ENCODE results near the gene SREBF1.
"Not testable (repeated sequence)": the region's sequence is repeated elsewhere in the genome, so short reads cannot be mapped to it uniquely, and the experiment has no call there.

Gene SREBF1

GRCh38 chr17:17810084-17810894 is 26.5 kb downstream of the SREBF1 start:
- no peak for DNase-seq

- DNase-seq, result no peak
Observed at GRCh38 chr17:17809531-17810083, 27.2 kb downstream of the SREBF1 start.

DNA sequence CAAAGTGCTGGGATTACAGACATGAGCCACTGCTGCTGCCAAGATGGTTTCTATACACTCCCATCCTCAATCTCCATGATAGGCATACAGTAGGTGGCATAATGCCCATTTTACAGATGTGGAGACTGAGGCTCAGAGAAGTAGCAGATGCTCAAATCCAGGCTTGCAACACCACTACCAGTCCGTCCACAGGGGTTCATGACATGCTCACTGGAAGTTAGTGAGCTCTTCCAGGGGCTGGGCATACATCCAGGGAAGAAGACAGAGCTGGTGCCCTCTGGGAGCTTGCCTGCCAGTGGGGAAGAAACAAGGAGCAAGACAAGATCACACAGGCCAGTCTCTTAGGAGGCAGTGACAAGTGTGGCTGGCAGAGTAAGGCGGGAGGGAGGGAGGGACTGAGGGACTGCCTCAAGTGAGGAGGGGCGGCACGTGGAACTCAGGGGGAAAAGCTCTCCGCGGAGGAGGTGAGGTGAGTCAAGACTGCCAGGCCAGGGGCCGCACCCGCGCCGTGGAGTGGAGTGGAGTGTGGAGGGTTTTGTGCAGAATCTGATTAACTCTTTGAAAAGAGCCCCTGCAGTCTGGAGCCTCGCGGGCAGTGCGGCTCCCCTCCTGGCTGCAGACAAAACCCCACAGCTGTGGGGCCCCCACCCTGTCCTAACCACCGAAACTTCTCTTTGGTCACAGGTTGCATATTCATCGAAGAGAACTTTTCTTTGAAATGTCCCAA is 27.9 kb downstream of the SREBF1 start:
- no peak for DNase-seq

- DNase-seq, result not testable (repeated sequence)
Observed at GRCh38 chr17:17808200-17808599, 28.6 kb downstream of the SREBF1 start.

DNA sequence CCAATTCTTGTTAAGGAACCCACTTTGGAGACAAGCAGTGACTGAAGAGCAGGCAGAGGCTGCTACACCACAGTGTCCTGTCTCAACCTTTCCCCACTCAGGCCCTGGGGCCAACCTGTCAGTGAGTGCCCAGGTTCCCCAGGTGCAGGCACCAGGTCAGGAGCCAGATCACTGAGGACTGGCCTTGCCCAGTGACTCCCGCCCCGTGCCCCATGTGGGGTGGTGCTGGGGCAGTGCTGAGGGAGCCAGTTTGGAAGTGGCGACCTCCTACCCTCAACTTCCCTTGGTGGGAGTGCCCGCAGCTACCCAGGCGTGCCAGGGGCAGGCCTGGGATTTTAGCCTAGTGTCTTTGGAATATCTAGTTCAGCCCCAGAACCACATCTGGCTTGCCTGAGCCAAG is 29.3 kb downstream of the SREBF1 start:
- no peak for DNase-seq

- DNase-seq, result no peak
Observed at GRCh38 chr17:17806611-17807274, 30.0 kb downstream of the SREBF1 start.

GRCh38 chr17:17806035-17806434 is 30.8 kb downstream of the SREBF1 start:
- no peak for DNase-seq

GRCh38 chr17:17805575-17805974 is 31.2 kb downstream of the SREBF1 start:
- no peak for DNase-seq

- DNase-seq, result no peak
Observed at GRCh38 chr17:17804007-17804406, 32.8 kb downstream of the SREBF1 start.

DNA sequence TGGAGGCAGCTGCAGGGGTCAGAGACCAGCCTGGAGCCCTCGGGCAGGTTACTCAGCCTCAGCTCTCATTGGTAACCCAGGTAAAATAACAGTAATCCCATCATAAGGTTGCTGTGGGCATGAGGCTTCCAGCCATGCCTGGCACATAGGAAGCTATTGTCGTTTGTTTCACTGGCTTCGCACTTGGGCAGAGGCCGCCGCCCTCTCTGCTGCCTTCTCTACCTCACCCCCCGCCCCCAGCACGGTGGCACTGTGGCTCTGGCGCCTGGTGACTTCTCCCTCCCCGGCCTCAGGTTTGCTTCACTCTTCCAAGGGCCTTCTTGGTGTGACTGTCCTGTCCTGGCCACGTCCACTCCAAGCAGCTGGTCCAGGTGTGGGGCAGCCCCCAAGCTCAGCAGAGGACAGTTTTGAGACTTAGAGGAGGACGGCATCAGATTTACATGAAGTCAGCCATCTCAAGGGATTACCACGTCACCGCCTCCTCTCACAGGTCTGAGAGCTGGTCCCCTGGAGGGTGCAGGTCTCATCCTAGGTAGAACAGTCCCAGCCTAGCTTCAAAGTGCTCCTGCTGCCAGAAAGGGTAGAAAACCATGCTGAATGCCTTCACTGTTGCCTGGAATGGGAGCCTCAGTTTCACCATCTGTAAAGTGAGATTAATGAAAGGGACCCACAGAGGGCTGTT is 34.8 kb downstream of the SREBF1 start:
- DNase-seq, result no peak

DNA sequence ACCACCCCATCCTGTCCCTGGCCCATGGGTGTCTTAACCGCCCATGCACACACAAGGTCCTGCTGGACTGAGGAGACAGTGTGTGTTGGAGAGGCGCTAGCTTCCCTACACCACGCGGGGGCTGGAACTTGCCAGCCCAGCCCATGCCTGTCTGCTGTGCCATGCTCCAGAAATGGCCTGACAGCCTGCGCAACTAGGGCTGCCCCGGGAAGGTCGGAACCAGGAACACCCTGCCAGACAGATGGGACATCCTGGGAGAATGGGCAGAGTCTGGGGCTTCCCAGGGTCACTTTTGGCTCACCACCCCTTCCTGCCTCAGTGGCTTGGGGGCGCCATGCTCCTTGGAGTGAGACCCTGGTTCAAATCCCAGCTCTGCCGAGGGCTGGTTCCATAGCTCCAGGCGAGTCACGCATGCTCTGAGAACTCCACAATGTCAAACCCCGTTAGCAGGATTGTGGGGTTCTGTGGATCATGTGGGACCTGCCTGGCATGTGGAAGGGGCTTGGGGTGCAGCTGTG is 36.2 kb downstream of the SREBF1 start:
- DNase-seq, result no peak

DNA sequence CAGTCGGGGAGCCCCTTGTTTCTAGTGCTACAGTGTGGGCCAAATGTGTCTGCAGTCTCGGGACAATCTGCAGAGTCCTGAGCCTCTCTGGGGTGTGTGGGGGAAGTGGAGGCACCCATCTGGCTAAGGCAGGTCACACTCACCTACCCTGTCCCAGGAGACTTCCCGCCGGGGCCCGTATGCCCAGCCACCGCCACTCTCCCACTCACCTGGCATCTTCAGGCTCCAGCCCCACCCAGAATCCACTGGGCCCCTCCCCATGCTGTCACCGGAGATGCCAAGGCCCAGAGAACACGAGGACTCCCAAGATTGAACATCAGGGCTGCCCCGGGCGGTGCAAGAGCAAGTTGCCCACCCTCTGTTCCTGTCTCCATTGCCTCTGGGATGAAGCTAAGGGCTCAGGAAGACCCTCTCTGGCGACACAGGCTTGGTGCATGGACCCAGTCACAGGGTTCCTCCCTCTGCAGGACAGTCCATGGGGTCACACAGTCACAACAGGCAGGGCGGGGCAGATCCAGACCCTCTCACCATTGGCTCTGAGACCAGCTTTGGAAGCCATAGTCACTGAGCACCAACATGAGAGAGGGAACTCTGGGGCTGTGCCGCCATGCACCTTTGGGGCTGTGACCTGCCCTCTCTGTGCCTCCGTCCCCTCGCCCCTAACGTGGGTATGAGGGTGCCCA is 38.1 kb downstream of the SREBF1 start:
- no peak for DNase-seq

DNA sequence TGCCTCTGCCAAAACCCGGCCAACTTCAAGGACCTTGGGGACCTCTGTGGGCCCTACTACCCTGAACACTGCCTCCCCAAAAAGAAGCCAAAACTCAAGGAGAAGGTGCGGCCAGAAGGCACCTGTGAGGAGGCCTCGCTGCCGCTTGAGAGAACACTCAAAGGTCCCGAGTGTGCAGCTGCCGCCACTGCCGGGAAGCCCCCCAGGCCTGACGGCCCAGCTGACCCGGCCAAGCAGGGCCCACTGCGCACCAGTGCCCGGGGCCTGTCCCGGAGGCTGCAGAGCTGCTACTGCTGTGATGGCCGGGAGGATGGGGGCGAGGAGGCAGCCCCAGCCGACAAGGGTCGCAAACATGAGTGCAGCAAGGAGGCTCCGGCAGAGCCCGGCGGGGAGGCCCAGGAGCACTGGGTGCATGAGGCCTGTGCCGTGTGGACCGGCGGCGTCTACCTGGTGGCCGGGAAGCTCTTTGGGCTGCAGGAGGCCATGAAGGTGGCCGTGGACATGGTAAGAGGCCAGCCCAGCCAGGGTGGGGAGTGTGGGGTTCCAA is 38.7 kb downstream of the SREBF1 start:
- DNase-seq, result no peak

DNA sequence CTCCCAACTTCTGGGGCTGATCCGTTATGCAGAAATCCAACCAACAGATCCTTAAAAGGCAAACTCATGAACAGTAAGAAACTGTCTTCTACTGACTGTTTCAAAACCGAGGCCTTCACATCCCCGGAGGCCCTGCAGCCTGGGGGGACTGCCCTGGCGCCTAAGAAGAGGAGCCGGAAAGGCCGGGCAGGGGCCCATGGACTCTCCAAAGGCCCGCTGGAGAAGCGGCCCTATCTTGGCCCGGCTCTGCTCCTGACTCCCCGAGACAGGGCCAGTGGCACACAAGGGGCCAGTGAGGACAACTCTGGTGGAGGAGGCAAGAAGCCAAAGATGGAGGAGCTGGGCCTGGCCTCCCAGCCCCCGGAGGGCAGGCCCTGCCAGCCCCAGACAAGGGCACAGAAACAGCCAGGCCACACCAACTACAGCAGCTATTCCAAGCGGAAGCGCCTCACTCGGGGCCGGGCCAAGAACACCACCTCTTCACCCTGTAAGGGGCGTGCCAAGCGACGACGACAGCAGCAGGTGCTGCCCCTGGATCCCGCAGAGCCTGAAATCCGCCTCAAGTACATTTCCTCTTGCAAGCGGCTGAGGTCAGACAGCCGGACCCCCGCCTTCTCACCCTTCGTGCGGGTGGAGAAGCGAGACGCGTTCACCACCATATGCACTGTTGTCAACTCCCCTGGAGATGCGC is 39.5 kb downstream of the SREBF1 start:
- DNase-seq, result no peak

GRCh38 chr17:17796787-17797061 is 40.1 kb downstream of the SREBF1 start:
- DNase-seq, result no peak

DNA sequence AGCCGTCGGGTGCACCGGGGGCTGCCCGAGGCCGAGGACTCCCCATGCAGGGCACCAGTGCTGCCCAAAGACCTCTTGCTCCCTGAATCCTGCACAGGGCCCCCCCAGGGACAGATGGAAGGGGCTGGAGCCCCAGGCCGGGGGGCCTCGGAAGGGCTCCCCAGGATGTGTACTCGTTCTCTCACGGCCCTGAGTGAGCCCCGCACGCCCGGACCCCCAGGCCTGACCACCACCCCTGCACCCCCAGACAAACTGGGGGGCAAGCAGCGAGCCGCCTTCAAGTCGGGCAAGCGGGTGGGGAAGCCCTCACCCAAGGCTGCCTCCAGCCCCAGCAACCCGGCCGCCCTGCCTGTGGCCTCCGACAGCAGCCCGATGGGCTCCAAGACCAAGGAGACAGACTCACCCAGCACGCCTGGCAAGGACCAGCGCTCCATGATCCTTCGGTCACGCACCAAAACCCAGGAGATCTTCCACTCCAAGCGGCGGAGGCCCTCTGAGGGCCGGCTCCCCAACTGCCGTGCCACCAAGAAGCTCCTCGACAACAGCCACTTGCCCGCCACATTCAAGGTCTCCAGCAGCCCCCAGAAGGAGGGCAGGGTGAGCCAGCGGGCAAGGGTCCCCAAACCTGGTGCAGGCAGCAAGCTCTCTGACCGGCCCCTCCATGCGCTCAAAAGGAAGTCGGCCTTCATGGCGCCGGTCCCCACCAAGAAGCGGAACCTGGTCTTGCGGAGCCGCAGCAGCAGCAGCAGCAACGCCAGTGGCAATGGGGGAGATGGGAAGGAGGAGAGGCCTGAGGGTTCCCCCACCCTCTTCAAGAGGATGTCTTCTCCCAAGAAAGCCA is 40.6 kb downstream of the SREBF1 start:
- DNase-seq, result no peak

GRCh38 chr17:17795296-17795695 is 41.5 kb downstream of the SREBF1 start:
- no peak for DNase-seq

GRCh38 chr17:17794382-17794781 is 42.4 kb downstream of the SREBF1 start:
- no peak for DNase-seq

DNA sequence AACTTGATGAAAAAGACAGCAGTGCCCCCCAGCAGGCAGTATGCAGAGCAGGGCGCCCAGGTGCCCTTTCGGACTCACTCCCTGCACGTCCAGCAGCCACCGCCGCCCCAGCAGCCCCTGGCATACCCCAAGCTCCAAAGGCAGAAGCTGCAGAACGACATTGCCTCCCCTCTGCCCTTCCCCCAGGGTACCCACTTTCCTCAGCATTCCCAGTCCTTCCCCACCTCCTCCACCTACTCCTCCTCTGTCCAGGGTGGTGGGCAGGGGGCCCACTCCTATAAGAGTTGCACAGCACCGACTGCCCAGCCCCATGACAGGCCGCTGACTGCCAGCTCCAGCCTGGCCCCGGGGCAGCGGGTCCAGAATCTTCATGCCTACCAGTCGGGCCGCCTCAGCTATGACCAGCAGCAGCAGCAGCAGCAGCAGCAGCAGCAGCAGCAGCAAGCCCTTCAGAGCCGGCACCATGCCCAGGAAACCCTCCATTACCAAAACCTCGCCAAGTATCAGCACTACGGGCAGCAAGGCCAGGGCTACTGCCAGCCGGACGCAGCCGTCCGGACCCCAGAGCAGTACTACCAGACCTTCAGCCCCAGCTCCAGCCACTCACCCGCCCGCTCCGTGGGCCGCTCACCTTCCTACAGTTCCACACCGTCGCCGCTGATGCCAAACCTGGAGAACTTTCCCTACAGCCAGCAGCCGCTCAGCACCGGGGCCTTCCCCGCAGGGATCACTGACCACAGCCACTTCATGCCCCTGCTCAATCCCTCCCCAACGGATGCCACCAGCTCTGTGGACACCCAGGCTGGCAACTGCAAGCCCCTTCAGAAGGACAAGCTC is 43.2 kb downstream of the SREBF1 start:
- no peak for DNase-seq
